NOMO-1 treated with dmso at 0.1 percent for 144 hours (cell line): Measurements from ENCODE around the gene FITM1.

Experiments
- DNase-seq: peaks from one replicate; lab custom pipeline; 2025; ENCODE audit not compliant: unreplicated experiment; lab: John Stamatoyannopoulos, UW

FITM1 gene

GRCh38 chr14:24130380-24130716 is at the start of gene FITM1:
Gene FITM1, plus strand, starts transcription at chr14:24130659. Its CDS starts 905 bp downstream, at chr14:24131564.
- DNase-seq, result peak; percentile 19

- peak; percentile 15 for DNase-seq
Measured at GRCh38 chr14:24080888-24081738, 49.3 kb upstream of the FITM1 start.

- DNase-seq, result no peak
Measured at GRCh38 chr14:24081739-24082211, 48.7 kb upstream of the FITM1 start.

- DNase-seq, result no peak
Measured at GRCh38 chr14:24082411-24083080, 47.9 kb upstream of the FITM1 start.

GRCh38 chr14:24083462-24083861 is 47.0 kb upstream of the FITM1 start:
- no peak for DNase-seq

GRCh38 chr14:24084440-24084839 is 46.0 kb upstream of the FITM1 start:
- no peak for DNase-seq

- DNase-seq, result no peak
Measured at GRCh38 chr14:24085215-24085614, 45.2 kb upstream of the FITM1 start.

GRCh38 chr14:24086193-24086955 is 44.1 kb upstream of the FITM1 start:
- DNase-seq, result no peak

- no peak for DNase-seq
Measured at GRCh38 chr14:24087004-24087403, 43.5 kb upstream of the FITM1 start.

- no peak for DNase-seq
Measured at GRCh38 chr14:24088095-24088494, 42.4 kb upstream of the FITM1 start.

- DNase-seq, result no peak
Measured at GRCh38 chr14:24089890-24090289, 40.6 kb upstream of the FITM1 start.

GRCh38 chr14:24092110-24092504 is 38.4 kb upstream of the FITM1 start:
- DNase-seq, result no peak

- no peak for DNase-seq
Measured at GRCh38 chr14:24092505-24093206, 37.8 kb upstream of the FITM1 start.

GRCh38 chr14:24093207-24093900 is 37.1 kb upstream of the FITM1 start:
- no peak for DNase-seq

GRCh38 chr14:24093901-24094840 is 36.3 kb upstream of the FITM1 start, which contains the start of gene PCK2:
Gene PCK2, plus strand, starts transcription at chr14:24094311. Its CDS starts 95 bp downstream, at chr14:24094406.
- peak; percentile 86 for DNase-seq

- no peak for DNase-seq
Measured at GRCh38 chr14:24094841-24095270, 35.6 kb upstream of the FITM1 start.

- DNase-seq, result peak; percentile 42
Measured at GRCh38 chr14:24095271-24096068, 35.0 kb upstream of the FITM1 start.

- no peak for DNase-seq
Measured at GRCh38 chr14:24096545-24097181, 33.8 kb upstream of the FITM1 start.
